ENCODE data around the gene PSTK. TPM values are rescaled to one million over a fixed set of nuclear protein-coding genes. Genes with fewer than 3 reads are reported as not detected.

The PSTK gene
- total and polyA plus RNA-seq, 2 experiments from 2014 or later = 7.5 to 13.5 TPM

DNA sequence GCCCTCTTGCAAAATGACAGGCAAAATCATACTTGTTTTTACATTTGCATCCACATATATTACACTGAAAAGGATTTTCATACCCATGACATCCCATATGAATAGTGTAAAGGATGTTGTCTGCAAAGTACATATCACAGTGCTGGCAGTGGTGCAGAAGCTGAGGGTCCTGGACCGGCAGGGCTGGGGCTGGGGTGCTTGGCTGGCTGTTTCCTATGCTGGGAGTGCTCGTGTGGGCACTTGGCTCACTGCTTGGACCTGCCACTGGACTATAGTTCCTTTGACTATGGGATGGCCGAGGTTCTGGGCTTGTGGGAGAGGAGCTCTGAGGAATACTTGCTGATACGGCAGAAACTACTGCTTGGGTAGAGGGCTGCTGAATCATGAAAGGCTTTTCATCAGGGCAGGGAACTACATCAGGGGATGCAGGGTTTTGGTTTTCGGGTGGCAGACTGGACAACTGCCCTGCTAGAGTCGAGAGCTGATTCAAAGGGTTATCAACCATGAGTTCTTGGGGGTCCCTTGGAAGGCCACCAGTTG, 13.7 kb downstream of the PSTK start:
- H3K4me3 ChIP-seq = no peak overlapping the region
- H3K9me3 ChIP-seq (ENCODE audit: low read depth) = no peaks in the 10 kb centered on the region
- H3K27ac ChIP-seq = no peak overlapping the region
- TF ChIP-seq, protein P1, sequence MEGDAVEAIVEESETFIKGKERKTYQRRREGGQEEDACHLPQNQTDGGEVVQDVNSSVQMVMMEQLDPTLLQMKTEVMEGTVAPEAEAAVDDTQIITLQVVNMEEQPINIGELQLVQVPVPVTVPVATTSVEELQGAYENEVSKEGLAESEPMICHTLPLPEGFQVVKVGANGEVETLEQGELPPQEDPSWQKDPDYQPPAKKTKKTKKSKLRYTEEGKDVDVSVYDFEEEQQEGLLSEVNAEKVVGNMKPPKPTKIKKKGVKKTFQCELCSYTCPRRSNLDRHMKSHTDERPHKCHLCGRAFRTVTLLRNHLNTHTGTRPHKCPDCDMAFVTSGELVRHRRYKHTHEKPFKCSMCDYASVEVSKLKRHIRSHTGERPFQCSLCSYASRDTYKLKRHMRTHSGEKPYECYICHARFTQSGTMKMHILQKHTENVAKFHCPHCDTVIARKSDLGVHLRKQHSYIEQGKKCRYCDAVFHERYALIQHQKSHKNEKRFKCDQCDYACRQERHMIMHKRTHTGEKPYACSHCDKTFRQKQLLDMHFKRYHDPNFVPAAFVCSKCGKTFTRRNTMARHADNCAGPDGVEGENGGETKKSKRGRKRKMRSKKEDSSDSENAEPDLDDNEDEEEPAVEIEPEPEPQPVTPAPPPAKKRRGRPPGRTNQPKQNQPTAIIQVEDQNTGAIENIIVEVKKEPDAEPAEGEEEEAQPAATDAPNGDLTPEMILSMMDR (IDR thresholded peaks at IDR 0.05; ENCODE audit: low read depth, low read length) = no peak
- H3K4me1 ChIP-seq (ENCODE audit: low read depth) = no peaks in the 10 kb centered on the region
- no peak for DNase-seq (ENCODE audit: low read depth in 1 of 2, low spot score in 1 of 2)
- H3K27me3 ChIP-seq = no peaks in the 10 kb centered on the region
- H3K36me3 ChIP-seq = peaks cover 25% of the 10 kb centered on the region

DNA sequence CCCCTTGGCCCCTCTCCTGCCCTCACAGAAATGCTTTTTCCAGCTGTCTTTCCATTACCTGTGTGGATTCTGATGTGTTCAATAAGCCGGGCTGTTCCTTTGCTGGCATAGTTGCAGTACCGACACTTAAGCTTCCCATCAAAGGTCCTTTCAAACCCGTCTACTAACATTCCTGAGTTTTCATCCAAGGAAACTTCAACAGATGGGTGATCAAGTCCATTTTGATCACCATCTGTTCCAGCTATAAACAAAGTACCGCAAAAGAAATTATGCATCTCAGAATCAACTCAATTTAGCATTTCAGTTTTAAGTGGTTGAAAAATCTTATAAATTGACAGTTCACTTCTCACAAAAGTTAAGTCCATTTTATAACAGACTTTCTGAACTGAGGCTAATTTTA, 15.7 kb downstream of the PSTK start:
- TF ChIP-seq, protein P1 (IDR thresholded peaks at IDR 0.05; ENCODE audit: low read depth, low read length) = no peak

DNA sequence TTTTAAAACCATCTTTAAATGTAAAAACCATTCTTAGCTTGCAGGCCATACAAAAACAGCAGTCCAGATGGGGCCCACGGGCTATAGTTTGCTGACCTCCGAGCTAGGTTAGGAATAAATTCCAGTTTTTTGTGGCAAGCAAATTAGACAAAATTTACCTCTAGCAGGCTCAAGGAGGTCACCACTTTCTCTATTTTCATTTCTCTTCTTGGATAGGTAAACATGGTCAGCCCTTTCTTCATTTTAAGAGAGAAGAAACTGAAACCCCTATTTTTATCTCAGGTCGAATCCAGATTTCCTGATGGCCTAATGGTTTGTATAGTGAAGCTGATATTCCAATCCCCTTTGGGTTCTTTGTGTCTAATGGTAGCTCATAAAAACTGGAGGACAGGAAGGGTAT, 17.7 kb downstream of the PSTK start:
- no peaks in the 10 kb centered on the region for H3K4me1 ChIP-seq (ENCODE audit: low read depth)
- no peaks in the 10 kb centered on the region for H3K27me3 ChIP-seq
- H3K27ac ChIP-seq = no peak overlapping the region
- H3K9me3 ChIP-seq (ENCODE audit: low read depth) = no peaks in the 10 kb centered on the region
- H3K4me3 ChIP-seq = no peak overlapping the region
- TF ChIP-seq, protein P1 (IDR thresholded peaks at IDR 0.05; ENCODE audit: low read depth, low read length) = no peak
- DNase-seq (ENCODE audit: low read depth in 1 of 2, low spot score in 1 of 2) = no peak
- peaks cover 17% of the 10 kb centered on the region for H3K36me3 ChIP-seq

More for the DNA sequence above, 15.7 kb downstream of the PSTK start:
- H3K4me3 ChIP-seq = no peak overlapping the region
- H3K27me3 ChIP-seq = no peaks in the 10 kb centered on the region
- H3K9me3 ChIP-seq (ENCODE audit: low read depth) = no peaks in the 10 kb centered on the region
- no peaks in the 10 kb centered on the region for H3K4me1 ChIP-seq (ENCODE audit: low read depth)
- peaks cover 25% of the 10 kb centered on the region for H3K36me3 ChIP-seq
- no peak overlapping the region for H3K27ac ChIP-seq
- no peak for DNase-seq (ENCODE audit: low read depth in 1 of 2, low spot score in 1 of 2)

DNA sequence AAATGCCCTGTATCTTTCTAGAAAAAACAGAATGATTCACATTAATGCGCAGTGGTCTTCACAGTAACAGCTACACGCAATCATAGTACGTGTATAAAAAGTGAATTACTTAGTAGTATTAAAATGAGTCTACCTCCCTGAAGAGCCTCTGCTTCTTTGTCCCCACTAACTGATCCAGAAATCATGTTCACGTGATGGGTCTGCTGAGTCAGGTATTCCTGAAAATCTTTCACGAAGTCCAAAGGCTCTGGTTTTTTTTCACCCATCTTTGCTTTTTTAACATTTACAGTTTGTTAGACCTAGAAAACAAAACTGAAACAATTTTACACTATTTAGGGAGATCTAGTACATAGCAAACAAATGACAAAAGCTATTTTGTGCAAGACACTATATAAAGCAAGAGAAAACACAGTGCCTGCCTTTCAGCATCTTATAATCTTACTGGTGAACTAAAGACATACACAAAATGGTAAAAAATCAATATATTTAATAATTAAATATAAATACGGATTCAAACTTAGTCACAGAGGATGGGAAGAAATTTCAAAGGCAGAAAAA, 18.2 kb downstream of the PSTK start:
- H3K9me3 ChIP-seq (ENCODE audit: low read depth) = no peaks in the 10 kb centered on the region
- no peak overlapping the region for H3K27ac ChIP-seq
- no peaks in the 10 kb centered on the region for H3K27me3 ChIP-seq
- H3K4me1 ChIP-seq (ENCODE audit: low read depth) = no peaks in the 10 kb centered on the region
- TF ChIP-seq, protein P1 (IDR thresholded peaks at IDR 0.05; ENCODE audit: low read depth, low read length) = no peak
- DNase-seq (ENCODE audit: low read depth in 1 of 2, low spot score in 1 of 2) = no peak
- H3K4me3 ChIP-seq = no peak overlapping the region
- H3K36me3 ChIP-seq = peaks cover 17% of the 10 kb centered on the region

DNA sequence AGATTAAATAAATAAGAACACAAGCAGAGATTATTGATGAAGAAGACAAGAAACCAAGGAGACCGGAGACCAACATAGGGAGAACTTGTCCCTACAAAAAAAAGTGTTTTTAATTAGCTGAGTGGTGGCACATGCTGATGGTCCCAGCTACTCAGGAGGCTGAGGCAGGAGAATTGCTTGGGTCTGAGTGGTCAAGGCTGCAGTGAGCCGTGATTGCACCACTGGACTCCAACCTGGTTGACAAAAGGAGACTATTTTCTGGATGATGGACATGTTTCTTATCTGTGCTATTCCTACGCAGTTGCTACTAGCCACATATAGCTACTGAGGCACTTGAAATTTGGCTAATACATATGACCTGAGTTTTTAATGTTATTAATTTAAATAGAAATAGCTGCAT, 18.7 kb downstream of the PSTK start:
- Histone ChIP-seq H3K36me3 (peaks cover 12% of the 10 kb centered on the region), H3K9me3 (ENCODE audit: low read depth) (no peaks in the 10 kb centered on the region), H3K4me3 (no peak overlapping the region), H3K4me1 (ENCODE audit: low read depth) (no peaks in the 10 kb centered on the region), H3K27me3 (no peaks in the 10 kb centered on the region), H3K27ac (no peak overlapping the region)
- DNase-seq (ENCODE audit: low read depth in 1 of 2, low spot score in 1 of 2) = no peak
- TF ChIP-seq, protein P1 (IDR thresholded peaks at IDR 0.05; ENCODE audit: low read depth, low read length) = no peak

Data from cardiac muscle cell (in vitro differentiated cells and primary cell).